Endodermal cell (in vitro differentiated cells): ENCODE data around the gene ARMC6. TPM values are rescaled to one million over a fixed set of nuclear protein-coding genes. Genes with fewer than 3 reads are reported as not detected.
A peak's percentile ranks its signal among the peaks of the same experiment; 100 is the strongest.

Experiments used
- DNase-seq: peaks from one replicate; pipeline ENCODE4 v3.0.0-alpha.2; 2017
- H3K27ac ChIP-seq: 2 replicates; pipeline ENCODE4 v1.5.1; 2013; ENCODE audit warnings: mild to moderate bottlenecking, low read depth, low read length, moderate library complexity
- H3K27me3 ChIP-seq: 2 replicates; pipeline ENCODE4 v1.6.1; 2013; ENCODE audit warnings: mild to moderate bottlenecking, low read length, moderate library complexity; ENCODE audit not compliant: insufficient read depth, control insufficient read depth, poor library complexity, severe bottlenecking
- H3K36me3 ChIP-seq: 2 replicates; pipeline ENCODE4 v1.7.0; 2013; ENCODE audit warnings: mild to moderate bottlenecking, low read length, moderate library complexity; ENCODE audit not compliant: control insufficient read depth, insufficient read depth
- H3K4me1 ChIP-seq: one replicate; pipeline ENCODE4 v1.7.0; 2013; ENCODE audit warnings: low read length; ENCODE audit not compliant: control insufficient read depth, insufficient read depth
- H3K4me3 ChIP-seq: 2 replicates; pipeline ENCODE4 v1.5.1; 2013; ENCODE audit warnings: mild to moderate bottlenecking, low read length, moderate library complexity
- H3K9ac ChIP-seq: 2 replicates; pipeline ENCODE4 v1.6.1; 2013; ENCODE audit warnings: mild to moderate bottlenecking, low read length, moderate library complexity; ENCODE audit not compliant: poor library complexity, severe bottlenecking; ENCODE audit errors: extremely low read depth
- H3K9me3 ChIP-seq: 2 replicates; pipeline ENCODE4 v1.6.1; 2013; ENCODE audit warnings: mild to moderate bottlenecking, low read length, moderate library complexity; ENCODE audit not compliant: control insufficient read depth
- H3K27ac Mint-ChIP-seq: 2 replicates; pipeline ENCODE4 v1.8.0; 2020; ENCODE audit warnings: mixed read lengths
- H3K27me3 Mint-ChIP-seq: 2 replicates; pipeline ENCODE4 v1.8.0; 2021; ENCODE audit warnings: mild to moderate bottlenecking, mixed read lengths; ENCODE audit not compliant: insufficient read depth
- H3K36me3 Mint-ChIP-seq: 2 replicates; pipeline ENCODE4 v1.8.0; 2020; ENCODE audit warnings: low read depth, mixed read lengths
- H3K4me1 Mint-ChIP-seq: 2 replicates; pipeline ENCODE4 v1.8.0; 2020; ENCODE audit warnings: mixed read lengths
- H3K4me3 Mint-ChIP-seq: 2 replicates; pipeline ENCODE4 v1.8.0; 2020; ENCODE audit warnings: mild to moderate bottlenecking, moderate library complexity, mixed read lengths
- H3K9me3 Mint-ChIP-seq: 2 replicates; pipeline ENCODE4 v1.8.0; 2020; ENCODE audit warnings: mild to moderate bottlenecking, mixed read lengths
- WGBS, 2 experiments: methylation state at CpG; one replicate each; pipeline versions ENCODE4 v1.1.5 to v1.1.7; 2013; ENCODE audit warnings: missing lambda C conversion rate in 2 of 2, mixed read lengths in 1 of 2; ENCODE audit not compliant: insufficient coverage in 1 of 2, insufficient read length in 1 of 2; 5-methylcytosine and 5-hydroxymethylcytosine counted together
- total RNA-seq, 2 donors: library from RNA; stranded (reverse); fragmentation: NEBNext Ultra II Directional in 1 of 2; extraction: Animal tissue kit (Norgen Biotek cat#: 25700) in 1 of 2; gene quantifications; 2 replicates in 1 of 2; 3 replicates in 1 of 2; pipeline ENCODE4 v1.2.1, GENCODE V29; 2021
- TF ChIP-seq, protein P1 (sequence below): fragments of 200-600 bp; sonication (generic); conservative IDR thresholded peaks from 2 replicates; pipeline ENCODE4 v1.5.0; 2021; ENCODE audit warnings: antibody characterized with exemption, mild to moderate bottlenecking

The ARMC6 gene
- total RNA-seq, 2 donors from 2014 or later: 26.1 to 37.8 TPM

DNA sequence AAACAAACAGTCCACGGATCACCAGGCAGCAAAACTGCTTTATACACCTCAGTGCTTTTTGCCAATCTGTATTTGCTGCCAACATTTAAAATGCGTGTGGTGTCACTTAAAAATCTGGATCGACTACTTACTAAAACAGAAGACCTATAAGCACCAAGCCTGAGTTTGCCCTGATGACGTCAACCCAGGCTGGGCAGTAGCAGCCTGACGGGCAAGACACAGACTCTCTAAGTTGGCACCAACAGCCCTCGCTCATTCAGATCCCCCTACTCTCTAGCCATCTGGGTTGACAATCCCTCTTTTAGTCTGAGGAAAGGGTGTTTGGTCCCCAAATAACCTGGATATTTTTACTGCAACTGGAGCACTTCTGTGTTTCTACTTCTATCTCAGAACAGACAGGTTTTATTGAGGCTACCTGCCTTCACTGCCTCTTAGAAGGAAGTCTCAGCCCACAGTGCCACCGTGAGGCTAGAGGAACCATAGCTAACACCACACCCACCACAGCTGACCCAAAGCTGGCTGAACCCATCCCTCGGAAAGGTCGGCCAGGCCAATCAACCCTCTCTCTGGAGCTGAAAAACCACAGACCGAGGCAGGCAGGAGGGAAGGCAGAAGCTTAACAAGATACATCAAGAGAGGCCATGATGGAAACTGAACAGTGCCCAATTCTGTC lies 7.0 kb upstream of the ARMC6 start:
- peak; percentile 65 for DNase-seq
- H3K9me3 ChIP-seq: no peaks in the 10 kb centered on the region

DNA sequence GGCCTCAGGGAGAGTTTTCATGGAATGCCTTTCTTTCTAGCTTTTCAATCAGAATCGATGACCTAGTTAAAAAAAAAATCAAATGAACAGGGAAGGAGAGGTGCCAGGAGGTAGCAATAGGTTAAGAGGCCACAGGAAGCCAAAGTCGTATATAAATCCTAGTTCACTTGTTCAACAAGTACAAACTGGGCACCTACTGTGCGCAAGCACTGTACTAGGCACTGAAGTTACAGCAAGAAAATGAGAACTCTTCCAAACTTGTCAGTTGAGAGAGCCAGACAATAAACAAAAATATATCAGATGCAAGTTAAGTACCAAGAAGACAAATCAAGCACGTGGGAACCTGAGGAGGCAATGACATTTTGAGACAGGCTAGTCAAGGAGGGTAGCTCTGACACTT lies 6.2 kb upstream of the ARMC6 start:
- Histone ChIP-seq H3K36me3 (peaks cover 86% of the 10 kb centered on the region), H3K27me3 (no peaks in the 10 kb centered on the region), H3K4me3 (no peak overlapping the region), H3K9me3 (no peaks in the 10 kb centered on the region), H3K4me1 (no peaks in the 10 kb centered on the region), H3K27ac (no peak overlapping the region), H3K9ac (no peak overlapping the region)
- H3K27ac Mint-ChIP-seq: no peak overlapping the region
- no peaks in the 10 kb centered on the region for H3K9me3 Mint-ChIP-seq
- TF ChIP-seq, protein P1, sequence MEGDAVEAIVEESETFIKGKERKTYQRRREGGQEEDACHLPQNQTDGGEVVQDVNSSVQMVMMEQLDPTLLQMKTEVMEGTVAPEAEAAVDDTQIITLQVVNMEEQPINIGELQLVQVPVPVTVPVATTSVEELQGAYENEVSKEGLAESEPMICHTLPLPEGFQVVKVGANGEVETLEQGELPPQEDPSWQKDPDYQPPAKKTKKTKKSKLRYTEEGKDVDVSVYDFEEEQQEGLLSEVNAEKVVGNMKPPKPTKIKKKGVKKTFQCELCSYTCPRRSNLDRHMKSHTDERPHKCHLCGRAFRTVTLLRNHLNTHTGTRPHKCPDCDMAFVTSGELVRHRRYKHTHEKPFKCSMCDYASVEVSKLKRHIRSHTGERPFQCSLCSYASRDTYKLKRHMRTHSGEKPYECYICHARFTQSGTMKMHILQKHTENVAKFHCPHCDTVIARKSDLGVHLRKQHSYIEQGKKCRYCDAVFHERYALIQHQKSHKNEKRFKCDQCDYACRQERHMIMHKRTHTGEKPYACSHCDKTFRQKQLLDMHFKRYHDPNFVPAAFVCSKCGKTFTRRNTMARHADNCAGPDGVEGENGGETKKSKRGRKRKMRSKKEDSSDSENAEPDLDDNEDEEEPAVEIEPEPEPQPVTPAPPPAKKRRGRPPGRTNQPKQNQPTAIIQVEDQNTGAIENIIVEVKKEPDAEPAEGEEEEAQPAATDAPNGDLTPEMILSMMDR: no peak
- H3K27me3 Mint-ChIP-seq: no peaks in the 10 kb centered on the region
- 93 to 95% methylated on average over 3 to 4 of the region's 4 CpGs for WGBS, 2 experiments
- peaks cover 81% of the 10 kb centered on the region for H3K36me3 Mint-ChIP-seq
- no peak for DNase-seq
- H3K4me1 Mint-ChIP-seq: peaks cover 5% of the 10 kb centered on the region
- H3K4me3 Mint-ChIP-seq: no peak overlapping the region

More for the DNA sequence above, 7.0 kb upstream of the ARMC6 start:
- no peak overlapping the region for H3K9ac ChIP-seq
- 91 to 94% methylated on average over 9 to 10 of the region's 10 CpGs for WGBS, 2 experiments
- no peak overlapping the region for H3K27ac ChIP-seq
- no peak overlapping the region for H3K27ac Mint-ChIP-seq
- H3K4me3 ChIP-seq: no peak overlapping the region
- peaks cover 86% of the 10 kb centered on the region for H3K36me3 ChIP-seq
- no peaks in the 10 kb centered on the region for H3K9me3 Mint-ChIP-seq
- H3K36me3 Mint-ChIP-seq: peaks cover 77% of the 10 kb centered on the region
- no peaks in the 10 kb centered on the region for H3K27me3 ChIP-seq
- no peaks in the 10 kb centered on the region for H3K4me1 ChIP-seq
- no peaks in the 10 kb centered on the region for H3K4me1 Mint-ChIP-seq
- TF ChIP-seq, protein P1: peak; percentile 56
- no peaks in the 10 kb centered on the region for H3K27me3 Mint-ChIP-seq
- no peak overlapping the region for H3K4me3 Mint-ChIP-seq

DNA sequence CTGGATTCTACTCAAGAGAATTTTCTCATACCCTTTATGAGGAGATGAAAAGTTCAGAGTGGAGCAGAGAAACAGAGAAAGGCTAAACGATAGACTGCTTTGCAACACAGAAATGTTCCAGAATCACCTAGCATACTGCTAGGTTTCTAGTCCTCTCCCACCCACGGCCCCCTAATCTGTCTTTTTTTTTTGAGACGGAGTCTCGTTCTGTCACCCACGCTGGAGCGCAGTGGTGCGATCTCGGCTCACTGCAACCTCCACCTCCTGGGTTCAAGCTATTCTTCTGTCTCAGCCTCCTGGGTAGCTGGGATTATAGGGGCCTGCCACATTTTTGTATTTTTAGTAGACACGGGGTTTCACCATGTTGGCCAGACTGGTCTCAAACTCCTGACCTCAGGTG lies 4.9 kb upstream of the ARMC6 start:
- 97 to 98% methylated on average over 8 to 9 of the region's 9 CpGs for WGBS, 2 experiments
- Mint-ChIP-seq H3K27me3 (no peaks in the 10 kb centered on the region), H3K36me3 (peaks cover 69% of the 10 kb centered on the region), H3K9me3 (no peaks in the 10 kb centered on the region), H3K4me1 (peaks cover 9% of the 10 kb centered on the region), H3K27ac (no peak overlapping the region), H3K4me3 (no peak overlapping the region)
- no peak overlapping the region for H3K9ac ChIP-seq
- H3K9me3 ChIP-seq: no peaks in the 10 kb centered on the region
- no peak overlapping the region for H3K27ac ChIP-seq
- DNase-seq: no peak
- peaks cover 73% of the 10 kb centered on the region for H3K36me3 ChIP-seq
- no peaks in the 10 kb centered on the region for H3K27me3 ChIP-seq
- no peak overlapping the region for H3K4me3 ChIP-seq
- no peaks in the 10 kb centered on the region for H3K4me1 ChIP-seq
- TF ChIP-seq, protein P1: no peak
